HepG2 (cell line): ENCODE measurements around the gene STX2. TPM values are rescaled to one million over a fixed set of nuclear protein-coding genes. Genes with fewer than 3 reads are reported as not detected.

Experiments
- ASH2L ChIP-seq: fragments of 300-600, 200-600 bp; sonication (generic); IDR thresholded peaks from 2 replicates; pipeline ENCODE4 v1.7.0; 2017; ENCODE audit warnings: low read depth, mild to moderate bottlenecking, moderate library complexity, mixed read lengths, low read length; ENCODE audit not compliant: insufficient read length
- EZH2 ChIP-seq: conservative IDR thresholded peaks from 2 replicates; pipeline ENCODE4 v1.6.1; 2012; ENCODE audit warnings: mild to moderate bottlenecking, low read depth, low read length, moderate library complexity
- FOXP1 ChIP-seq, 2 experiments: fragments of 450-650 bp in 1 of 2; IDR thresholded peaks; 2 replicates each; pipeline ENCODE4 v1.6.1; 2017 to 2018; ENCODE audit warnings: antibody characterized with exemption in 1 of 2
- GZF1 ChIP-seq: sonication (generic); formaldehyde crosslinking; IDR thresholded peaks from 2 replicates; pipeline ENCODE4 v1.5.1; 2020; ENCODE audit warnings: mild to moderate bottlenecking, missing genetic modification reagents
- HDAC2 ChIP-seq: sonication (generic); formaldehyde crosslinking; IDR thresholded peaks from 2 replicates; pipeline ENCODE4 v1.4.0; 2020; ENCODE audit warnings: missing genetic modification reagents
- HNF4A ChIP-seq: sonication (generic); formaldehyde crosslinking; IDR thresholded peaks from 2 replicates; pipeline ENCODE4 v1.4.0; 2020; ENCODE audit warnings: missing genetic modification reagents
- HNF4G ChIP-seq, 2 experiments: sonication (generic) in 1 of 2; formaldehyde crosslinking in 1 of 2; IDR thresholded peaks; 2 replicates each; pipeline versions ENCODE4 v1.4.0 to v1.6.1; 2011 to 2020; ENCODE audit warnings: borderline replicate concordance in 2 of 2, low read depth in 2 of 2, mild to moderate bottlenecking in 2 of 2, low read length in 1 of 2, missing genetic modification reagents in 1 of 2, moderate library complexity in 1 of 2
- KAT7 ChIP-seq: IDR thresholded peaks from 2 replicates; pipeline ENCODE4 v1.6.1; 2018; ENCODE audit warnings: borderline replicate concordance, missing compliant biosample characterization
- KMT2B ChIP-seq: IDR thresholded peaks from 2 replicates; pipeline ENCODE4 v1.6.1; 2016; ENCODE audit warnings: missing genetic modification reagents, missing compliant biosample characterization
- LCORL ChIP-seq, 2 experiments: fragments of 450-650 bp in 1 of 2; sonication (generic) in 1 of 2; formaldehyde crosslinking in 1 of 2; IDR thresholded peaks; 2 replicates each; pipeline versions ENCODE4 v1.5.0 to v1.6.1; 2017 to 2020; ENCODE audit warnings: antibody characterized with exemption in 1 of 2, missing genetic modification reagents in 1 of 2
- MIXL1 ChIP-seq: IDR thresholded peaks from 2 replicates; pipeline ENCODE4 v1.6.1; 2016
- NCOR1 ChIP-seq: fragments of 200-600 bp; sonication (generic); IDR thresholded peaks from 2 replicates; pipeline ENCODE4 v1.7.0; 2017; ENCODE audit warnings: antibody characterized with exemption, low read length, borderline replicate concordance
- PATZ1 ChIP-seq: sonication (generic); formaldehyde crosslinking; IDR thresholded peaks from 2 replicates; pipeline ENCODE4 v1.4.0; 2020; ENCODE audit warnings: missing genetic modification reagents
- RARG ChIP-seq: sonication (generic); formaldehyde crosslinking; IDR thresholded peaks from 2 replicates; pipeline ENCODE4 v1.4.0; 2020; ENCODE audit warnings: low read depth, mild to moderate bottlenecking, missing genetic modification reagents
- SAP130 ChIP-seq: IDR thresholded peaks from 2 replicates; pipeline ENCODE4 v1.6.1; 2016; ENCODE audit warnings: low read depth
- SKI ChIP-seq: fragments of 450-650 bp; IDR thresholded peaks from one replicate; pipeline ENCODE4 v1.6.1; 2018; ENCODE audit warnings: mild to moderate bottlenecking; ENCODE audit not compliant: partially characterized antibody
- SUZ12 ChIP-seq: fragments of 150-350 bp; IDR thresholded peaks from 2 replicates; pipeline ENCODE4 v1.6.1; 2014; ENCODE audit warnings: low read depth, low read length
- TBX2 ChIP-seq: sonication (generic); formaldehyde crosslinking; IDR thresholded peaks from 2 replicates; pipeline ENCODE4 v1.5.0; 2020; ENCODE audit warnings: missing genetic modification reagents, mild to moderate bottlenecking, borderline replicate concordance
- TEAD3 ChIP-seq: optimal IDR thresholded peaks from 2 replicates; pipeline ENCODE3; 2016; ENCODE audit warnings: borderline replicate concordance
- U2AF2 ChIP-seq: fragments of 200-400 bp; formaldehyde crosslinking; IDR thresholded peaks from 2 replicates; pipeline ENCODE4 v1.6.1; 2017; ENCODE audit warnings: low read depth, mild to moderate bottlenecking, low read length
- YEATS2 ChIP-seq: sonication (generic); formaldehyde crosslinking; IDR thresholded peaks from 2 replicates; pipeline ENCODE4 v1.4.0; 2020; ENCODE audit warnings: missing genetic modification reagents, borderline replicate concordance
- ZBTB7B ChIP-seq: sonication (generic); formaldehyde crosslinking; IDR thresholded peaks from 2 replicates; pipeline ENCODE4 v1.4.0; 2020; ENCODE audit warnings: missing genetic modification reagents
- ZMAT5 ChIP-seq: sonication (generic); formaldehyde crosslinking; IDR thresholded peaks from 2 replicates; pipeline ENCODE4 v1.5.0; 2020; ENCODE audit warnings: mild to moderate bottlenecking, low read depth, missing genetic modification reagents, borderline replicate concordance
- ZNF230 ChIP-seq: sonication (generic); formaldehyde crosslinking; IDR thresholded peaks from 2 replicates; pipeline ENCODE4 v1.4.0; 2020; ENCODE audit warnings: mild to moderate bottlenecking, missing genetic modification reagents
- ZNF232 ChIP-seq: sonication (generic); formaldehyde crosslinking; IDR thresholded peaks from 2 replicates; pipeline ENCODE4 v1.4.0; 2020; ENCODE audit warnings: missing genetic modification reagents, borderline replicate concordance
- ZNF614 ChIP-seq: IDR thresholded peaks from 2 replicates; pipeline ENCODE4 v1.6.1; 2018; ENCODE audit warnings: missing biosample characterization, missing genetic modification reagents, inconsistent platforms, borderline replicate concordance
- ZNF616 ChIP-seq: sonication (generic); formaldehyde crosslinking; IDR thresholded peaks from 2 replicates; pipeline ENCODE4 v1.5.0; 2020; ENCODE audit warnings: low read depth, mild to moderate bottlenecking, missing genetic modification reagents
- ZNF652 ChIP-seq: IDR thresholded peaks from 2 replicates; pipeline ENCODE4 v1.6.1; 2016; ENCODE audit warnings: low read depth, borderline replicate concordance
- ZNF790 ChIP-seq: sonication (generic); formaldehyde crosslinking; IDR thresholded peaks from 2 replicates; pipeline ENCODE4 v1.8.0; 2022; ENCODE audit warnings: missing genetic modification reagents, mild to moderate bottlenecking, borderline replicate concordance
- polyA plus RNA-seq, 8 experiments: library from polyadenylated mRNA; depleted of rRNA in 3 of 8; stranded (reverse) in 7 of 8; unstranded in 1 of 8; fragments of >200 nt; fragmentation: Illumina TruSeq in 4 of 8; extraction: Trizol in 4 of 8; gene quantifications; 2 replicates each; pipeline versions ENCODE4 v1.2.1 to v1.2.3, GENCODE V29; 2011 to 2016; ENCODE audit warnings: low read depth in 4 of 8, missing spikeins in 1 of 8, mixed read lengths in 1 of 8; ENCODE audit not compliant: insufficient read depth in 1 of 8
- total RNA-seq, 5 experiments: library from RNA; depleted of rRNA; stranded (reverse); fragments of >200 nt; fragmentation: Illumina TruSeq; extraction: Trizol; gene quantifications; 2 replicates each; pipeline ENCODE4 v1.2.3, GENCODE V29; 2016; ENCODE audit warnings: low read depth in 1 of 5

STX2 gene
- total and polyA plus RNA-seq, 2 of the 13 experiments (the other 11 are each of a cell fraction or from before 2014, with no cell fraction given) = 13.4 to 25.1 TPM

- 0 out of 2 replicates have a peak, but pooled peaks have one; percentile 22 for TF ChIP-seq PATZ1 (CRISPR knock-in tag)
- peak; percentile 50; the same call in 1 of the 2 replicates for TF ChIP-seq HNF4A (CRISPR knock-in tag)
- peak; percentile 50; the same call in 1 of the 2 replicates for TF ChIP-seq NCOR1
- TF ChIP-seq ZBTB7B = no peak
- TF ChIP-seq ZNF652 (CRISPR knock-in tag) = 0 out of 2 replicates have a peak, but pooled peaks have one; percentile 17
- TF ChIP-seq ZNF232 = 0 out of 2 replicates have a peak, but pooled peaks have one; percentile 54
- no peak for TF ChIP-seq YEATS2 (CRISPR knock-in tag)
- TF ChIP-seq SKI = peak; percentile 20
- no peak for TF ChIP-seq FOXP1 (IDR thresholded peaks at IDR 0.05)
- TF ChIP-seq FOXP1 (CRISPR knock-in tag; IDR thresholded peaks at IDR 0.05) = 0 out of 2 replicates have a peak, but pooled peaks have one; percentile 26
- peak; percentile 94 for TF ChIP-seq TEAD3 (CRISPR knock-in tag)
- TF ChIP-seq KAT7 (CRISPR knock-in tag) = no peak
- TF ChIP-seq SUZ12 = no peak
- TF ChIP-seq RARG (CRISPR knock-in tag) = no peak
- peak; percentile 74 for TF ChIP-seq ASH2L
- no peak for TF ChIP-seq ZNF790 (CRISPR knock-in tag)
- no peak for TF ChIP-seq U2AF2
- TF ChIP-seq LCORL (IDR thresholded peaks at IDR 0.05) = no peak
- TF ChIP-seq LCORL (CRISPR knock-in tag; IDR thresholded peaks at IDR 0.05) = peak; percentile 71
- no peak for TF ChIP-seq ZNF616 (CRISPR knock-in tag)
- no peak for TF ChIP-seq HNF4G (IDR thresholded peaks at IDR 0.05; ENCODE audit: borderline replicate concordance, low read depth, low read length)
- TF ChIP-seq HNF4G (CRISPR knock-in tag; IDR thresholded peaks at IDR 0.05; ENCODE audit: borderline replicate concordance, low read depth) = no peak
- no peak for TF ChIP-seq GZF1 (CRISPR knock-in tag)
- TF ChIP-seq SAP130 = peak; percentile 60
- TF ChIP-seq ZMAT5 (CRISPR knock-in tag) = no peak
- no peak for TF ChIP-seq MIXL1 (CRISPR knock-in tag)
- TF ChIP-seq HDAC2 (CRISPR knock-in tag) = 0 out of 2 replicates have a peak, but pooled peaks have one; percentile 19
- peak; percentile 50; the same call in 1 of the 2 replicates for TF ChIP-seq TBX2 (CRISPR knock-in tag)
- no peak for TF ChIP-seq KMT2B
- TF ChIP-seq EZH2 = no peak
- no peak for TF ChIP-seq ZNF230 (CRISPR knock-in tag)
- 0 out of 2 replicates have a peak, but pooled peaks have one; percentile 23 for TF ChIP-seq ZNF614
These were observed 10.7 kb upstream of the STX2 start (continued) for GRCh38 chr12:130849561-130850417.
